Measurements from ENCODE around the gene MARS1.

DNA sequence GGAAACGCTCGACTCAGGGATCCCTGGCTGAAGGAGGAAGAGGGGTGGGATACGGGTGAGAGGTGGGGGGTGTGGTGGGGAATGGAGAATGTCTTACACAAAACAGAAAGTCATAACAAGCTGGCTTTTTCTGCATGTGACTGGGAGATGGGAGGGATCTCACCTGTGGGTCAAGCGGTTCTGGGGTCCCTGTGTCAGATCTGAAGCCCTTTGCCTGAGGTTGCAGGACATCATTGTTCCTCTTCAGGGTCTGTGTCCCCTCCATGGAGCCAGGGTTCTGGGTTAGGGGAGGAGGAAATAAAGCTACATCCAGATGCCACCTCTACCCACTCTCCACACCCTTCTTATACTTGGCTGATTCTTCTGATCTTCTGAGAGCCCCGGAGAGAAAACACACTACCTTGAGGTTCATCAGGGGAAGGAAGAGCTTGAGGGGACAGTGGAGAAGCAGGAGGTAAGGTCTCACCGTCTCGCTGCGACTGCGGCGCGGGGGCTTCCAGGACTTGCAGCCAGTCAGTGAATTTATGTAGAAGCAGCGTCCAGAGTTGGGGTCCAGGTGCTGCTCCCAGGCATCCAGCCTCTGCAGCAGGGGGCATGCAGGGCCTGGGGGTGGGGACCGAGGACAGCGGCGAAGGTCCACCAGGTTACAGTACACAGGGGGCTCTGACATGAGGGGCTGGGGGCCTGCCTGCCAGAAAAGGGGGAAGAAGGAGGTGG lies 10.7 kb upstream of the MARS1 start:
- TF ChIP-seq POLR2AphosphoS5 (IDR thresholded peaks at IDR 0.05; ENCODE audit: low read depth, low read length) (no peak), POLR2A (IDR thresholded peaks at IDR 0.05; ENCODE audit: low read depth, low read length) (no peak), TAF1 (IDR thresholded peaks at IDR 0.05; ENCODE audit: borderline replicate concordance, low read depth, low read length) (no peak)
